ENCODE data around the gene ASB13. TPM values are rescaled to one million over a fixed set of nuclear protein-coding genes. Genes with fewer than 3 reads are reported as not detected.

Gene ASB13
- total and polyA plus RNA-seq, 2 experiments from 2014 or later, result 11.6 to 20.2 TPM

DNA sequence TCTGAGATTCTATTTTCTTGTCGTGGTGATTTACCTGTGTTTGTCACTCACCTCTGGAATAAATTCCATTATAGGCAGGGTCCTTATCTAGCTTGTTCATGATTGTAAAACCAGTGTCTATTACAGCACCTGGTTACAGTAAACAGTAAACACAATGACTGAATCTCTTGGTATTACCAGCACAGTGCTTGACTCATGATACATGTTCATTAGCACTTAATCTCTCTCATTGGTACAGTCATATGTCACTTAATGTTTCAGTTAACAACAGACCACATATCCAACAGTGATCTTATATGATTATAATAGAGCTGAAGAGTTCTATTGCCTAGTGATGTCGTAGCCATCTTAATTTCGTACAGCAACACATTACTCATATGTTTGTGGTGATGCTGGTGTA lies 16.7 kb upstream of the ASB13 start:
- Mint-ChIP-seq H3K27ac (no peak overlapping the region), H3K36me3 (ENCODE audit: low read depth) (peaks cover 5% of the 10 kb centered on the region; the same call in 1 of the 3 replicates), H3K9me3 (peaks cover 5% of the 10 kb centered on the region; the same call in 2 of the 3 replicates), H3K4me3 (no peak overlapping the region), H3K27me3 (ENCODE audit: insufficient read depth, low read depth, poor library complexity) (peaks cover 12% of the 10 kb centered on the region), H3K4me1 (peaks cover 15% of the 10 kb centered on the region)
- Histone ChIP-seq H3K9me2 (ENCODE audit: insufficient read depth) (peaks cover 6% of the 10 kb centered on the region), H3K36me3 (ENCODE audit: insufficient read depth) (no peaks in the 10 kb centered on the region), H2AFZ (no peak overlapping the region), H3K27me3 (ENCODE audit: insufficient read depth) (peaks cover 20% of the 10 kb centered on the region), H3F3A (replicated peaks; ENCODE audit: low read depth) (0 out of 2 replicates have a peak, but pooled peaks cover 6% of the 10 kb centered on the region), H3K79me2 (replicated peaks; ENCODE audit: insufficient read depth) (peaks cover 28% of the 10 kb centered on the region), H3K27ac (ENCODE audit: low read depth) (no peak overlapping the region), H3K4me3 (no peak overlapping the region), H4K20me1 (replicated peaks; ENCODE audit: insufficient read depth) (peaks cover 18% of the 10 kb centered on the region; the same call in 1 of the 2 replicates), H3K4me2 (no peak overlapping the region), H3K4me1 (ENCODE audit: insufficient read depth) (peaks cover 9% of the 10 kb centered on the region; the same call in 1 of the 2 replicates)
- ATAC-seq, result no peak
- TF ChIP-seq ZNF462 (CRISPR knock-in tag; IDR thresholded peaks at IDR 0.05), result no peak
- TF ChIP-seq CREB1 (CRISPR knock-in tag; IDR thresholded peaks at IDR 0.05; ENCODE audit: low read depth), result no peak
- TF ChIP-seq STAT1 (IDR thresholded peaks at IDR 0.05; ENCODE audit: unreplicated experiment), result no peak
- no peak for TF ChIP-seq EZH2 (IDR thresholded peaks at IDR 0.05; ENCODE audit: low read depth, unreplicated experiment)
- TF ChIP-seq CTCF (conservative IDR thresholded peaks at IDR 0.05; ENCODE audit: low read depth in 2 of 2), result no peak
- TF ChIP-seq, protein P1, sequence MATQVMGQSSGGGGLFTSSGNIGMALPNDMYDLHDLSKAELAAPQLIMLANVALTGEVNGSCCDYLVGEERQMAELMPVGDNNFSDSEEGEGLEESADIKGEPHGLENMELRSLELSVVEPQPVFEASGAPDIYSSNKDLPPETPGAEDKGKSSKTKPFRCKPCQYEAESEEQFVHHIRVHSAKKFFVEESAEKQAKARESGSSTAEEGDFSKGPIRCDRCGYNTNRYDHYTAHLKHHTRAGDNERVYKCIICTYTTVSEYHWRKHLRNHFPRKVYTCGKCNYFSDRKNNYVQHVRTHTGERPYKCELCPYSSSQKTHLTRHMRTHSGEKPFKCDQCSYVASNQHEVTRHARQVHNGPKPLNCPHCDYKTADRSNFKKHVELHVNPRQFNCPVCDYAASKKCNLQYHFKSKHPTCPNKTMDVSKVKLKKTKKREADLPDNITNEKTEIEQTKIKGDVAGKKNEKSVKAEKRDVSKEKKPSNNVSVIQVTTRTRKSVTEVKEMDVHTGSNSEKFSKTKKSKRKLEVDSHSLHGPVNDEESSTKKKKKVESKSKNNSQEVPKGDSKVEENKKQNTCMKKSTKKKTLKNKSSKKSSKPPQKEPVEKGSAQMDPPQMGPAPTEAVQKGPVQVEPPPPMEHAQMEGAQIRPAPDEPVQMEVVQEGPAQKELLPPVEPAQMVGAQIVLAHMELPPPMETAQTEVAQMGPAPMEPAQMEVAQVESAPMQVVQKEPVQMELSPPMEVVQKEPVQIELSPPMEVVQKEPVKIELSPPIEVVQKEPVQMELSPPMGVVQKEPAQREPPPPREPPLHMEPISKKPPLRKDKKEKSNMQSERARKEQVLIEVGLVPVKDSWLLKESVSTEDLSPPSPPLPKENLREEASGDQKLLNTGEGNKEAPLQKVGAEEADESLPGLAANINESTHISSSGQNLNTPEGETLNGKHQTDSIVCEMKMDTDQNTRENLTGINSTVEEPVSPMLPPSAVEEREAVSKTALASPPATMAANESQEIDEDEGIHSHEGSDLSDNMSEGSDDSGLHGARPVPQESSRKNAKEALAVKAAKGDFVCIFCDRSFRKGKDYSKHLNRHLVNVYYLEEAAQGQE (IDR thresholded peaks at IDR 0.05; ENCODE audit: unreplicated experiment), result no peak
- TF ChIP-seq EZH2phosphoT487 (IDR thresholded peaks at IDR 0.05; ENCODE audit: unreplicated experiment), result no peak
- no peak for TF ChIP-seq ETS1 (IDR thresholded peaks at IDR 0.05)
- DNase-seq (ENCODE audit: low spot score), result no peak

All from GM23338 (cell line).